Activated naive CD8-positive, alpha-beta T cell (primary cell): ENCODE data around the gene SLC13A3.

ENCODE experiments used
- H3K27ac Mint-ChIP-seq: one replicate; pipeline ENCODE4 v1.8.0; 2021; ENCODE audit warnings: mixed read lengths
- H3K27me3 Mint-ChIP-seq: one replicate; pipeline ENCODE4 v1.8.0; 2021; ENCODE audit warnings: mixed read lengths
- H3K36me3 Mint-ChIP-seq: one replicate; pipeline ENCODE4 v1.8.0; 2021; ENCODE audit warnings: mixed read lengths
- H3K4me1 Mint-ChIP-seq: one replicate; pipeline ENCODE4 v1.8.0; 2021; ENCODE audit warnings: low read depth, mixed read lengths
- H3K4me3 Mint-ChIP-seq: one replicate; pipeline ENCODE4 v1.8.0; 2021; ENCODE audit warnings: mild to moderate bottlenecking, mixed read lengths
- H3K9me3 Mint-ChIP-seq: one replicate; pipeline ENCODE4 v1.8.0; 2021; ENCODE audit warnings: low read depth, mixed read lengths

SLC13A3 gene

GRCh38 chr20:46563170-46563859 is 87.9 kb downstream of the SLC13A3 start:
- Mint-ChIP-seq H3K9me3 (no peaks in the 10 kb centered on the region), H3K4me3 (no peak overlapping the region), H3K36me3 (no peaks in the 10 kb centered on the region), H3K27me3 (peaks cover 5% of the 10 kb centered on the region), H3K4me1 (peaks cover 4% of the 10 kb centered on the region), H3K27ac (no peak overlapping the region)

GRCh38 chr20:46562373-46563169 is 88.7 kb downstream of the SLC13A3 start:
- Mint-ChIP-seq H3K4me1 (peaks cover 11% of the 10 kb centered on the region), H3K9me3 (no peaks in the 10 kb centered on the region), H3K4me3 (no peak overlapping the region), H3K27me3 (peaks cover 3% of the 10 kb centered on the region), H3K36me3 (no peaks in the 10 kb centered on the region), H3K27ac (no peak overlapping the region)

DNA sequence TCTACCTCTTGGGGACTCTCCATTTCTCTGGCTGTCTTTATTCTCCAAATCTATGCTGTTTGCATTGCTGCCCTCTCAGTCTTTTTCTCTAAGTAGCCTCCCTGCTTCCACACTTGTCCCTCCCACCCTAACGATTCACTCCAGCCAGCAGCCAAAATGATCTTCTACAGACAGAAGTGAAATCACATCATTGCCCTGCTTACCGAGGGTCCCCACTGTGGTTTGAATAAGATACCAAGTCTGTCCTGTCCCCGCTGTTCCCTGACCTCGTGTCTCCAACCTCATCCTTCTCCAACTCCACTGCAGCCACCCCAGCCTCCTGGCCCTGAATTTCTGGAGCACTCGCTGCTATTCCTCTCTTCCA is 89.3 kb downstream of the SLC13A3 start:
- H3K9me3 Mint-ChIP-seq = no peaks in the 10 kb centered on the region
- no peak overlapping the region for H3K27ac Mint-ChIP-seq
- no peak overlapping the region for H3K4me3 Mint-ChIP-seq
- H3K27me3 Mint-ChIP-seq = no peaks in the 10 kb centered on the region
- H3K4me1 Mint-ChIP-seq = peaks cover 15% of the 10 kb centered on the region
- H3K36me3 Mint-ChIP-seq = no peaks in the 10 kb centered on the region

GRCh38 chr20:46559685-46560440 is 91.4 kb downstream of the SLC13A3 start:
- Mint-ChIP-seq H3K27ac (no peak overlapping the region), H3K9me3 (no peaks in the 10 kb centered on the region), H3K4me3 (no peak overlapping the region), H3K36me3 (no peaks in the 10 kb centered on the region), H3K27me3 (peaks cover 3% of the 10 kb centered on the region), H3K4me1 (peaks cover 17% of the 10 kb centered on the region)

- H3K4me3 Mint-ChIP-seq = no peak overlapping the region
- H3K36me3 Mint-ChIP-seq = no peaks in the 10 kb centered on the region
- peaks cover 18% of the 10 kb centered on the region for H3K4me1 Mint-ChIP-seq
- no peak overlapping the region for H3K27ac Mint-ChIP-seq
- H3K9me3 Mint-ChIP-seq = no peaks in the 10 kb centered on the region
- H3K27me3 Mint-ChIP-seq = peaks cover 3% of the 10 kb centered on the region
These were observed 92.3 kb downstream of the SLC13A3 start for GRCh38 chr20:46559001-46559400.

DNA sequence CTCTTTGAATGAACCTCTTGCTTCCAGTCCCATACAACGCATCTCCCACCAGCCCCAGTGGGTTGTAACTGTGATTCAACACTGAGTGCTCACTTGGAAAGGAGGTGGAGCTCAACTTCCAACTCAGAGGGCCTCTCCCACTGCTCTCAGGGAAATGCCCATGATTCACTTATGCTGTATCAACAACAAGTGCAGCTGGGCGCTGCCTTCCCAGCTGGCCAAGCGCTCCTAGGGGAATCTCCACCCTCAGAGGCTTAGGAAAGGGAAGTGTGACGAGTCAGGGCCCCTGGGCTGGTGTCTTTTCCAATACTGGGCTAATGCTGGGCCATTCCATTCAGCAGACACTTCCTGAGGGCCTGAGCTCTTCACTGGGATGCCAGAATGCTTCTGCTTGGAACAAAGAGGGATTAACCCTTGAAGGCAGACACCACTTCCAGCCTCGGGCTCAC is 92.7 kb downstream of the SLC13A3 start:
- Mint-ChIP-seq H3K27me3 (peaks cover 3% of the 10 kb centered on the region), H3K4me3 (no peak overlapping the region), H3K9me3 (no peaks in the 10 kb centered on the region), H3K27ac (no peak overlapping the region), H3K4me1 (peaks cover 20% of the 10 kb centered on the region), H3K36me3 (no peaks in the 10 kb centered on the region)

DNA sequence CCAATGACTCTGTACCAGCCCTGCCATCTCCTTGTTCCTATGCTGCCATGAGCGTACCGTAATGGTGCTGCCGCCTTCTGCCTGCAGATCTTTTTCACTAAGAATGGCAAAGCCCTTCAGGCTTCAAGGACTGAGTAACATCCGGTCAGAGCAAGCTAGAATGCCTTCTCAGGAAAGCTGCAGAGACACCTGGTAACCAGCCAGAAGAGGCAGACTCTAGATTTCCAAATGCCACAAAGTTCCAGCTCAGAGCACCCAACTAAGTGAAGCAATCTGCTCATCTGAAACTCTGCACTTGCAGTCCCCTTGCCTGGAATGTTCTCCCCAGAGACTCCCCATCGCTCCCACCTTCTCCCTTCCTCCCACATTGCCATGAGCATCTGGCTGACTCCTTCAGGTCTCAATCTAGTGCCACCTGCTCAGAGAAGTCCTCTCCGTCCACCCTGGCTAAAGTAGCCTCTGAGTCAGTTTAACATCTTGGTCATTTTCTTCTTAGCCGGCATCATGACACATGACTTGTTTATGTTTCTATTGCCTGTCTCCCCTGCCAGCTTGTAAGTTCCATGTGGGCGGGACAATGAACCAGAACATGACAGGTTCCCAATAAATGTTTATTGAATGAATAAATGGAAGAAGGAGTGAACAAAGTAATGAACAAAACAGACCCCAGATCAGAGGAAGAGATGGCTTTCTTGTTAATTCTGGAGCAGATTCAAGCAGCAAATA is 93.9 kb downstream of the SLC13A3 start:
- Mint-ChIP-seq H3K9me3 (no peaks in the 10 kb centered on the region), H3K4me1 (peaks cover 32% of the 10 kb centered on the region), H3K36me3 (no peaks in the 10 kb centered on the region), H3K27me3 (peaks cover 3% of the 10 kb centered on the region), H3K4me3 (no peak overlapping the region), H3K27ac (no peak overlapping the region)

DNA sequence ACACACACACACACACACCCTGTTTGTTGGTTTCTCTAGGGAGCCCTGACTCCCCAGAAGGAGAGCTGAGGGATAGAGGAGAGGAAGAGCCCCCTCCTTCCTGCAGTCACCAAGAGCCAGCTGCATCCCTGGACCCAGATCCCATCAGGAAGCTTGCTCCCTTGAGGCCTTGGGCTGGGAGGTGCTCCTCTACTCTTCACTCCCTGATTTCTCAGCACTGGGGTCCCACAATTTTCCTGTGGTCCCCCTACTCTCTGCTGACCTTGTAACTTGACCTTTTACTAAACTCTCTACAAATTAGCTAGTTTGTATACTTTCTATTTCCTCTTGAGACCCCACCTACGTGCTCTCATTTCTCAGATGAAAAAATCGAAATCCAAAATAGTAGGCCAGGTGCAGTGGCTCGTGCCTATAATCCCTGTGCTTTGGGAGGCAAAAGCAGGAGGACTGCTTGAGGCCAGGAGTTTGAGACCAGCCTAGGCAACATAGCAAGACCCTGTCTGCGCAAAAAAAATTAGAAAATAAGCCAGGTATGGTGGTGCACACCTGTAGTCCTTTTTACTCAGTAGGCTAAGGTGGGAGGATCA is 95.8 kb downstream of the SLC13A3 start:
- no peaks in the 10 kb centered on the region for H3K36me3 Mint-ChIP-seq
- H3K4me3 Mint-ChIP-seq = no peak overlapping the region
- H3K27ac Mint-ChIP-seq = no peak overlapping the region
- no peaks in the 10 kb centered on the region for H3K9me3 Mint-ChIP-seq
- H3K27me3 Mint-ChIP-seq = peaks cover 3% of the 10 kb centered on the region
- H3K4me1 Mint-ChIP-seq = peaks cover 37% of the 10 kb centered on the region

DNA sequence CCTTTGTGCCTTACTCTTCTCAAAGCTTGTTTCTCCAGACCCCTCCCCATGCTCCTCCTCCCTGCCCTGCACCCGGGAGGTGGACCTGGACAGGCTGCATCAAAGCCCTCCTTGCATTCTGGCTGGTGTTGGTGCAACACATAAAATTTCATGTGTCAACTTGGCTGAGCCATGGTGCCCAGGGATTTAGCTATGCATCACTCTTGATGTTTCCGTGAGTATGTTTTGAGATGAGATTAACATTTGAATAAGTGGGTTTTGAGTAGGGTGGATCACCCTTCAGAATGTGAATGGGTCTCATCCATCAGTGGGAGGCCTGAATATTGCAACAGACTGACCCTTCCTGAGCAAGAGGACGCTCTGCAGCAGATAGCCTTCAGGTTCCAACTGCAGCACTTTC is 96.4 kb downstream of the SLC13A3 start:
- Mint-ChIP-seq H3K9me3 (no peaks in the 10 kb centered on the region), H3K4me3 (no peak overlapping the region), H3K27me3 (peaks cover 3% of the 10 kb centered on the region), H3K4me1 (peaks cover 37% of the 10 kb centered on the region), H3K27ac (no peak overlapping the region), H3K36me3 (no peaks in the 10 kb centered on the region)

DNA sequence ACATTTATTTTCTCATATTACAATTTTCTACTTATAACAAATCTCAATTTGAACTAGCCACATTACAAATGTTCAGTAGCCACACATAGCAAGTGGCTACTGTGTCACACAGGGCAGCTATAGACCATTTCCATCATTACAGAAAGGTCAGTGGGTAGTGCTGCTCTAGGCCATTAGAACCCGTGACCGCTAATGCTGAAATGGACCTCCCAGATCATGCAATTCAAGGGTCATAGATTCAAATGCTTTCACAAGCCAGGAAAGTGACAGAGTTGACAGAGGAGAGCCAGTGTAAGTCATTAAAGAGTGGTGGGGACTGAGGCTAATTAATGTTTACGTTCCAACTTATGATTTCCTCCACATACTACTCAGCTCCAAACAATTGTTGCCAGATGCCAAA is 97.3 kb downstream of the SLC13A3 start:
- Mint-ChIP-seq H3K36me3 (no peaks in the 10 kb centered on the region), H3K9me3 (no peaks in the 10 kb centered on the region)

GRCh38 chr20:46552460-46553420 is 98.5 kb downstream of the SLC13A3 start:
- H3K4me3 Mint-ChIP-seq = peak overlapping the region; percentile 67
- peaks cover 28% of the 10 kb centered on the region for H3K4me1 Mint-ChIP-seq
- peak overlapping the region; percentile 81 for H3K27ac Mint-ChIP-seq
- H3K36me3 Mint-ChIP-seq = no peaks in the 10 kb centered on the region
- H3K9me3 Mint-ChIP-seq = no peaks in the 10 kb centered on the region
- peaks cover 3% of the 10 kb centered on the region for H3K27me3 Mint-ChIP-seq

More for the DNA sequence above, 97.3 kb downstream of the SLC13A3 start:
- no peak overlapping the region for H3K4me3 Mint-ChIP-seq
- peaks cover 37% of the 10 kb centered on the region for H3K4me1 Mint-ChIP-seq
- H3K27ac Mint-ChIP-seq = no peak overlapping the region
- peaks cover 3% of the 10 kb centered on the region for H3K27me3 Mint-ChIP-seq

DNA sequence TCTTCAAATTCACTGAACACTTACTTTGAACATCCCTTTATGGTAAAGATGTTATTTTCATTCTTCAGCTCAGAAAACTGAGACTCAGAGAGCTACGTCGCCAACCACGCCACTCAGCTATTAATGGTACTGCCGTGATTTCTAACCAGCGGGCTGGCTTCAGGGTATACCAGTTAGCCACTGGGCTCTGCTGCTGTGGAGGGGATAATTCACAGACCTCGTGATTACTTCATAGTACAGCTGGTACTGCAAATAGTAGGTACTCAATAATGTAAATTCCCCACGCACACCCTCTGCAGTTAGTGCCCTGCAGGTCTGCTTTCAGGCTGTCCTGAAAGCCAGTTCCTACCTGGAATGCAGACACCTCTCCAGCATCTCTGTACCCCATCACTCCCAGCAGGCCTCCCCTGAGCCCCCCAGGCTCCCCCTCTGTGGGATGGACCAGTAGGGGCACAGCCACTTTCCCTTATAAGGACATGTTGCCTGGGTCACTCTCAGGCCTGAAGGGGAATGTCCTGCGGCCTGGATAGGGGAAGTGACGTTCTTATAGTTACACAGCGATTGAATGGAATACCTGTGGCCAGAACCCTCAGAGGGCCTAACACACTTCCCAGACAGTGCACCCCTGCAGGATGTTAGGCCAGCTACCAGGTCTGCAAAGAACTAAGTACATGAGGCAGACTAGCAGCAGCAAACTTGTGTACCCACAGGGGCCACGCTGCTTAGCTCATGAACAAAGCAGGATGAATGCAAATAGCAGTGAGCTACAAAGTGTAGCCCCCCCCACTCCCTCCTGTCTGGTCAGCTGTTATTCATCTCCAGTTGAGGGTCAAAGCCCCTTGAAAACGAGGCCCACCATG is 99.5 kb downstream of the SLC13A3 start:
- Mint-ChIP-seq H3K27me3 (peaks cover 3% of the 10 kb centered on the region), H3K9me3 (no peaks in the 10 kb centered on the region), H3K36me3 (no peaks in the 10 kb centered on the region), H3K27ac (no peak overlapping the region), H3K4me3 (no peak overlapping the region), H3K4me1 (peaks cover 23% of the 10 kb centered on the region)

DNA sequence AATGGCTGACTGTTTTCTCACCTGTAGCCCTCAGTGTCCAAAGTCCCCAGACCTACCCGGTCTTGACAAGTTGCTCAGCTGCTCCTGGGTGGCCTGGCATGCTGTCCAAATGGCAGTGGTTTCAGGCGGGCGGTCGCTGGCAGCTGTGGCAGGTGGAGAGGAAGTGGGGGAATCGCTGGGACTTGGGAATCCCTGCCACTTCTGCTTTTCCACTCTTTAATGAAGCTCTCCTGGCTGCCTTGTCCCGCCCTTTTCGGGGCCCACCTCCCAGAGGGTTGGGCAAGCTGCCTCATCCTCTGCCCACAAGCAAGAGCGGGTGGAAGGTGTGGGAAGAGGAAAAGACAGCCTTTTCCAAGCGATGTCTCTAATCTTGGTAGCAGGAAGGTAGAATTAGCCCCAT is 100.8 kb downstream of the SLC13A3 start, which contains the start of gene OCSTAMP:
OCSTAMP (minus strand) TSS at position 194 of the 400 bp plus-strand sequence; CDS start at position 100, 94 bp downstream.
- Mint-ChIP-seq H3K4me1 (peaks cover 22% of the 10 kb centered on the region), H3K27ac (no peak within 1 kb of the TSS), H3K27me3 (no peaks in the 10 kb centered on the region), H3K4me3 (no peak within 1 kb of the TSS), H3K36me3 (no peaks in the 10 kb centered on the region), H3K9me3 (no peaks in the 10 kb centered on the region)
